ENCODE results near the gene KMO.

Gene KMO

DNA sequence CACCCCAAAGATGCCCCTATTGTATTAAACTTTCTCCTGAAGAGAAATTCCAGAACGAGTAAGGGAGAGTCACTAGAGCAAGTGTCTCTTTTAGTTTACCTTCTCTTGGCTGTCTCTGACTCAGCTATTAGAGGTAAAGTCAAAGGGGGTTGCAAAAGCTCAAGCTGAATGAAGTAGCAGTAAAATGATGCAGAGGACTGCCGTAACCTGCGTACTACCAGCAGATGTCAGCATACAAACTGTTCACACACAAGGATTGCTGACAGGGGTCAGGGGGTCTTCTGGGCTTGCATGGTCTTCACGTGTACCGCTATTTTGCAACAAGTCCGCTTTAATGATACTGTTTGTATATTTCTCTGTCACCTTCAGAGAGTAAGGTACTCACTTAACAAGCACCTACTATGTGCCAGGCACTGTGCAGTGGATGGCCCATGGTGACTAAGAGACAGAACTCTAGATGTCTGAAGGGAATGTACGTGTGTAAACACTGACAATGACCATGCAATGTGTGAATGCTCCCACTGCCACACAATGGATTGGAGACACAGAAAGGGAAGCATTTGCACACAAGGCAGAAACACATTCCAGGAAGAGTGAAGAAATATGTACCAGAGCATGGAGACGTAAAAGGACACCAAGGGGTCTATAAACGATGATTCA, 73.1 kb downstream of the KMO start:
- TF ChIP-seq REST (IDR thresholded peaks at IDR 0.05; ENCODE audit: insufficient read depth in 1 of 2, low read depth in 2 of 2, low read length in 2 of 2) (no peak), FOXP2 (optimal IDR thresholded peaks at IDR 0.05; ENCODE audit: borderline replicate concordance, extremely low read depth, extremely low read length, insufficient read depth) (no peak), POLR2AphosphoS5 (IDR thresholded peaks at IDR 0.05; ENCODE audit: low read depth, low read length) (no peak), SIN3A (IDR thresholded peaks at IDR 0.05; ENCODE audit: borderline replicate concordance, insufficient read depth, low read length) (no peak), TAF1 (IDR thresholded peaks at IDR 0.05; ENCODE audit: borderline replicate concordance, insufficient read depth, low read length) (no peak)

GRCh38 chr1:241606544-241606943, 74.4 kb downstream of the KMO start:
- TF ChIP-seq SIN3A (IDR thresholded peaks at IDR 0.05; ENCODE audit: borderline replicate concordance, insufficient read depth, low read length) (no peak), REST (IDR thresholded peaks at IDR 0.05; ENCODE audit: insufficient read depth in 1 of 2, low read depth in 2 of 2, low read length in 2 of 2) (no peak)

- TF ChIP-seq POLR2AphosphoS5 (IDR thresholded peaks at IDR 0.05; ENCODE audit: low read depth, low read length) (no peak), FOXP2 (optimal IDR thresholded peaks at IDR 0.05; ENCODE audit: borderline replicate concordance, extremely low read depth, extremely low read length, insufficient read depth) (no peak), SIN3A (IDR thresholded peaks at IDR 0.05; ENCODE audit: borderline replicate concordance, insufficient read depth, low read length) (no peak), TAF1 (IDR thresholded peaks at IDR 0.05; ENCODE audit: borderline replicate concordance, insufficient read depth, low read length) (no peak), REST (IDR thresholded peaks at IDR 0.05; ENCODE audit: insufficient read depth in 1 of 2, low read depth in 2 of 2, low read length in 2 of 2) (no peak)
Observed at GRCh38 chr1:241607497-241607896, 75.3 kb downstream of the KMO start.

GRCh38 chr1:241608379-241609033, 76.3 kb downstream of the KMO start:
- TF ChIP-seq SIN3A (IDR thresholded peaks at IDR 0.05; ENCODE audit: borderline replicate concordance, insufficient read depth, low read length) (no peak), POLR2AphosphoS5 (IDR thresholded peaks at IDR 0.05; ENCODE audit: low read depth, low read length) (no peak), FOXP2 (optimal IDR thresholded peaks at IDR 0.05; ENCODE audit: borderline replicate concordance, extremely low read depth, extremely low read length, insufficient read depth) (no peak), TAF1 (IDR thresholded peaks at IDR 0.05; ENCODE audit: borderline replicate concordance, insufficient read depth, low read length) (no peak), REST (IDR thresholded peaks at IDR 0.05; ENCODE audit: insufficient read depth in 1 of 2, low read depth in 2 of 2, low read length in 2 of 2) (no peak)

All from PFSK-1 (cell line).